ENCODE data around the gene EFNA5.

- TF ChIP-seq CTCF (IDR thresholded peaks at IDR 0.05; ENCODE audit: poor library complexity) (no peak), EZH2 (IDR thresholded peaks at IDR 0.05; ENCODE audit: borderline replicate concordance) (no peak)
Observed at GRCh38 chr5:107673039-107673367, 2.3 kb upstream of the EFNA5 start.
